AML-193 (cell line): ENCODE results near the gene BIRC3.

ENCODE experiments used
- DNase-seq, 2 experiments: peaks; one replicate each; lab custom pipeline; 2025; lab: John Stamatoyannopoulos, UW

Gene BIRC3

DNA sequence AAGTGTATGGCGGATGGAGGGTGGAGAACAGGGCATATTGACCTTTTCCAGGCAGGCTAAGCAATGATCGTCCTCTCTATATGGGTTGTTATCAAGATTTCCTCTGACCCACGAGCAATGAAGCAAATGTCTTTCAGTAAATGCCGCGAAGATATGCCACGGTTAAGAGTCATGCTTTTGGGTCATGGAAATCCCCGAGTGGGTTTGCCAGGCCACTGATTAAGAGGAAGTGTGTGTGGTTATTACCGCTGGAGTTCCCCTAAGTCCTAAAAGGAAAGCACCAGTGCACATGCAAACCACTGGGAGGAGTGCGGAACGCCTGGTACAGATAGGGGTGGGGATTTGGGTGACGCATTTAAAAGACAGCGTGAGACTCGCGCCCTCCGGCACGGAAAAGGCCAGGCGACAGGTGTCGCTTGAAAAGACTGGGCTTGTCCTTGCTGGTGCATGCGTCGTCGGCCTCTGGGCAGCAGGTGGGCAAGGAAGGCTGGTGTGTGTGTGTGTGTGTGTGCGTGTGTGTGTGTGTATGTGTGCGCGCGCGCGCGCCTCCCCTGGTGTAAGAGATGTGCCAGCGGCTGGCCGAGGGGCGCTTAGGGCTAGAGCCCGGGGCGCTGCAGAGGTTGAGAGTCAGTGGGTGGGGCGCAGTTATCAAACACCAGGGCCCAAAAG is at the start of gene BIRC3:
TSS of gene BIRC3 (plus strand) at position 386 of the 669 bp plus-strand sequence. CDS start 7,026 bp downstream, outside the sequence.
- peak; percentile 80 to 84 for DNase-seq

DNA sequence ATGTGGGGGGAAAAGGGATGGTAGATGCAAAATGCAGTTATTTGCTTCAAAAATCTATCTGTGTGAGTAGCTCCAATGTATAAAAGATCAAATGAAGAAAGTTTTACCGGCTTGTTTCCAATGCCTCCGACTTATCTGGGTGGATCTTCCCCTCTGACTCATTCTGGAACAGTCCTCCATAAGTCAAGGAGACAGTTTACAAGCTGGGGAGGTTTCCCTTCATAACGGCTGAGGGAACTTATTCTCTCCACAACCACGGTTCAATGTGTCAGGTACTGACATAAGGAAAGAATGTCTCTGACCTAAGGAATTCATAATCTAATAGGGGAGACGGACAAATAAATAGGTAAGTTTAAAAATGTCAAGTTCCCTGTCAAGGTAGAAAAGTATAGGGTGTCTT is 49.7 kb upstream of the BIRC3 start:
- DNase-seq = no peak

DNA sequence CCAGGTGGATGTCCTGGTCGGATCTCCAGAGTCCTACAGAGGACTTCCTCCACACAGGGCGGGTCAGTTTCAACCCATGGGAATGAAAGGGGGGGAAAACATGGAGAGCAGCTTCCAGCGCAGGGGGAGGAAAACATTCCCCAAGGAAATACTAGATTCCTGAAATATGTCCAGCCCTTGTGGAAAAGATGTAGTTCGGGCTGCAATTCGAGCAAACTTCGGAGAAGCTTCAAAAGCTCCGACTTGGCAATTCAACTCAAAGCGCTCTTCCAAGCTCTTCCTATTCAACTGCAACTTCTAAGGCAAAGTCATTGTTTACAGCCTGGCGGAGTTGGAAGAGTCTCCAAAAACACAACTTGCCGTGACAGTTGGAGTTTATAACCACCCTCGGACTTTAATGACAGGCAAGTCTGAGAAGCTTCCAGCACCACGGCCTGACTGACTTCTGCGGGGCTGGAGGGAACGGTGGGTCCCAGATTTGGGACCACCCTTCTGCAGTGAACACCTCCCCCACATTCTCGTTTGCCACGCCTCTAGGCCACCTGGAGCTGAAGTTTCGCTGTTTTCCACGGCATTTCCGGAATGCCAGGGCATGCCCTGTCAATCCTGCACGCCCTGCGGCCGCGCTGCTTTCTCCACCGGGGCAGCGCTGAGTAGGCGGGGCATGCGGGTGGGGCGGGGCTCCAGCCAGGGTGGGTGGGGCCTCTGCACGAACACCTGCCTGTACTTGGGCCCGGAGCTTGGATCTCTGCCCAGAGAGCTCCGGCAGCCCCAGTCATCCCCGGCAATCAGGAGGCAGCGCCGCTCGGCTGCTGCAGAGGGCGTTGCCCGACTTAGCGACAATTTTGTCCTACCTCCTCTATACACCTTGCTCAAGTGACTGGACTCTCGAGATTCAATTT is 49.0 kb upstream of the BIRC3 start:
- no peak for DNase-seq

DNA sequence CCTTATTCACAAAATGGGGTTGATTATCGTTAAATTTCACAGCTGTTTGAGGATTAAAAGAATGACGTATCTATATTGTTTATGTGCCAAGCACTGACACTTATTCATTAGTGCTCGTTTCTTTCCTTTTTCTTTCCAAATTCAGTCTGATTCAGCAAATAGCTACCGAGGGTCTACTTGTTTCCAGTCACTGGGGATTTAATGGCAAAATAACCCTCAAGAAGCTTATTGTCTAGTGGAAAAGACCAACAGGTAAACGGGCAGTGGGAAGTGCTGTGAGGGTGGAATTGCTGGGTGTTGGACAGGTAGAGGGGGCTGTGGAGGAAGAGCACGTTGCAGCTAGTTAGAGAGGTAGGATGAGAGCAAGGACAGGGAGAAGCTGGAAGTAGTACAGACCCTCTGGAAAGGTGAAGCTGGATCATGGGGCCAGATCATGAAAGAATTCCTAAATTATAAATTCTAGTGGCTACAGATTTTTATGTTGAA is 48.3 kb upstream of the BIRC3 start:
- no peak for DNase-seq

DNA sequence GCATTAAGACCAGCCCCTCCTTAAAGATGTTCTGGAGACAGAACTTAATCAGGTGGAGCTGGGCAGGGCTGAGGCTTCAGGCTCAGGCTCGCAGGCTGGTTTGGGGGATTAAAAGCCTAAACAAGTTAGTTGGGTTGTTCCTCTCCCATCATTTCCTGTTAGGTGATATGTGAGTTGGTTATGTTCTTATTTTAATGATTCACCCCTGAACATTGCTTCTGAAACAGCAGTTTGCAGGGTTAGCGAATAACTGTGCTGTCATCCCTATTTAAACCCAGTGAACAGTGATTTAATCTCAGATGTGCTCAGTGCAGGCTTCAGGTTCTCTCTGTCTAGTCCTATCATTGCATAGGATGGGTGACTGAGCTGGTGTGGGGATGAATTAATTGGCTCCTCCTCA is 47.4 kb upstream of the BIRC3 start:
- no peak for DNase-seq

DNA sequence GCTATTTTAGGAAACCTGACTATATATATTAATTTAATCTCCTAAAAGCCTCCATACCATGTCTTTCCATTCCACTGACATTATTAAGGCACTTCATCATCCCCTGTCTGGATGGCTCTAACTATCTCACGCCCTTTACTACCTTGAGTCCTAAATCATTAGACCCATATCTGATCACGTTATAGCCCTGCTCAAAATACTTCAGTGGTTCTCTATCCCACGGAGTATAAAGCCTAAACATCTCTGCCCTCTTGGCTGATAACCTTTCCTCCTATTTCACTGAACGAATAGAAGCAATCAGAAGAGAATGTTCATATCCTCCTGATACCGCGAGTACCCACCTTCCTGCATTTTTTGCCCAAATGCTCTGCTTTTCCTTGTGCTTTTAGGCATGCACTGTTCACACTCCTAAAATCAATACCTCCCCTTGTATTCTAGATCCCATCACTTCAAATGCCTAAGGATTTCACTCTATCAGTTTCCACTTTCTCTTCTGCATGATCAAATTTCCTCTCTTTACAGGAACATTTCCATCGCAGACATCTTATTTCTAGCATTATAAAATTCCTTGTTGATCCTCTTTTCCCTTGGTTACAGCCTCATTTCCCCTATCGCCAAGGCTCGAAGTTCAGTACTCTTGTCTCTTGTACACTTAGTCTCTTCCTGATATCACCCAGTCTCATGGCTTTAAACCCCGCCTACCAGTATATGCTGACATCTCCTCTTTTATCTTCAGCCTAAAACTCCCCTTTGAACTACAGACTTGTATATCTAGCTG is 45.0 kb upstream of the BIRC3 start:
- DNase-seq = no peak

DNA sequence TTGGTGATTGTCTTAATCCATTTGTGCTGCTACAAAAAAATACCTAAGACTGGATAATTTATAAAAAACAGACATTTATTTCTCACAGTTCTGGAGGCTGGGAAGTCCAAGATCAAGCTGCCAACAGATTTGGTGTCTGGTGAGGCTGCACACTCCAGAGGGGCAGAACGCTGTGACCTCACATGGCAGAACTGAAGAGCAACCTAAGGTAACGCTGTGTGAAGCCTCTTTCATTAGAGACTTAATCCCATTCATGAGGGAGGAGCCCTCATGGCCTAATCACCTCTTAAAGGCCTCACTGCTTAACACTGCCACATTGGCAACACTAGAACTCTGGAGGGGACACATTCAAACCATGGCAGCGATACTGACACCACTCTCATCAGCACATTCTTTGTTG is 42.7 kb upstream of the BIRC3 start:
- DNase-seq = no peak

DNA sequence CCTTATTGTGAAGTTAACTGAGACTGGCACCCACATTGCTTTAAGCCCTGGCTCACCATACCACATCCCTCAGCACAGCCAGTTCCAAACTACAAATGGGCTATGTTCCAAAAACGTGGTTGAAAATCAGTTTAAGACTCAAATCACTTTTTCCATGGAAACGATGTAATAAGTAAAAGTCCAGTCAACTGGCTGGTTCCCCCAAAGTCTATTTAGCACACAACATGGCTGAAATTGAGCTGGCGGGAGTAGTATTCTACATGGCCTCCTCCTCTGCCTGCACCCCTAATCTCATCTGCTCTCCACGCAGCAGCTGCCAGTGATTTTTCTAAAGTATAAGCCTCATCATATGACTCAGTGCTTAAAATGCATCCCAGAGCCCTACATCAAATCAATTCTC is 40.9 kb upstream of the BIRC3 start:
- DNase-seq = no peak

DNA sequence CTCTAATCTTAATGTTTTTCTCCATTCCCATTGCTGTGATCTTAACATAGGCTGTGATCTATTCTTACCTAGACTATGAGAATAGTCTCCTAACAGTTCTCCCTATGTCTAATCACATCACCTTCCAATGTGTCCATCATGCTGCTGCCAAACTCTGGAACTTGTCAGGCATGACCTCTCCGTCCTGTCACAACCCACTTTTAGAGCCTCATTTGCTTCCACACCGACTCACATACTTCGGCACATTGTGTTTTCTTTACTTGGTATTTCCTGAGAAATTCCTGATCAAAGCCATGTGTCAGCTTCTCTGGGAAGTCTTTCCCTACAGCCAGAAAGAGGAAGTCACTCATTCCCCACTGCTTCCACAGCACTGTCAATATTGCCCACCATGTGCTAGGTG is 40.5 kb upstream of the BIRC3 start:
- DNase-seq = no peak

DNA sequence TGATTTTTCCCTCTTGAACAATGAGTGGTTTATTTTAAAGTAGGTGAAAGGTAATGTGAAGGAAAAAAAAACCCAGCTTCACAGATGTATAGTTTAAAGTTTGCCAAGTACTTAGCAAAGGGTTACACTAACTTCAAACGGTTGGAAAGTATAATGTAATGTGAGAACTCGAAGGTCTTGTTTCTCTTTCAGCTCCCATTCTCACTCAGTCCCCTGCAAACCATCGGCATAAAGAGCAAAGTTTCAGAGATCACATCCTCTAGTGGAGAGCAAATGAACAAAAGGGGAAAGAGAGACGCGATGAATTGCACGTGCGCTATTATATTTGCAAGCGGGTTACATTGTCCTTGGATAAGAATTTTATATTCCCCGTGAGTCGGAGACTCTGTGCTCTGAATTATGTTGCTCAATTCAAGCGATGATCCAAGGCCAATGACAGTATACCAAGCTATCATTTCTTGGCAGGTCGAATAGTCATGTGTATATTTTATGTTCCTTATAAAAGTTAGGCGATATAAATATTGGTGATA is 37.6 kb upstream of the BIRC3 start:
- no peak for DNase-seq

DNA sequence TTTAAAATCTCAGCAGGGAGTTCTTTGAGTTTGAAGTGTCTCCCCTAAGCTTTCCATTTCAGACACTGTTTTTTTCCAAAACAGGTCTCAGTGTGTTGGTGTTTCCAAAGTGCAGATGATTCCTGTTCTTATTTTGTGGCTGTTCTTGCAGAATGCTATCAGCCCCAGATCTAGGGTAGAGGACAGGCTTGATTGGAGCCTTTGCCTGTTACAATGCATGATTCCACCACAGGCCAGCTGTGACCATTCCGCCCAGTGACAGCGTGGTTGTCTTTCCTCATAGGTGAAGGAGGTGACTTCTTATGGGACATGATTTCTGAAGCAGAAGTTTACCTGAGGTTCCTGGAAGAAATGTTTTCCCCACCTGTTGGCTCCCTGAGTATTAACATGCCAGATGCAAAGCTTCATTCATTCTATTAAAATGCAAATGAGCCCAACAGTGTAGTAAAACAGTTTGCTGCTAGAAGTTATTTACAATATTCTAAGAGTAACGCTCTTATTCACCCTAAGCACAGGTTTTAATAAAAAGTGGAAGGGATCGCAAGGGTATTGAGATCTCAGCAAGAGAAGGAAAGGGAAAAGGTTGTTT is 36.9 kb upstream of the BIRC3 start:
- no peak for DNase-seq

DNA sequence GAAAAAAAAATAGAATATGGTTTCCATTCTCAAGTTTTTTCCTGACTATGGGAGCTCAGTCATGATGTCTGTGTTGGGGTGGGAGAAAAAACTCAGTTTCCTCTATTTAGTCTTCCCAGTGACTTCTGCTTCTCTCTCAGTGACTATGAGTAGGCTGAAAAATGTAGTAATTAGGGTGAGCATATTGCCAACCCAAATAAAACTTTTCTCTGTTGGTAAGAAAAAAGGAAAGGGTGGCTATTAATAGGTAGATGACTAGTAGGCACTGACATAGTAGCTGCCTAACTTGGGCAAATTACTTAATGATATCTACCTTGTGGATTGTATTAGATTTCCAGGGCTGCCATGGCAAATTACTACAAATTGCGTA is 34.2 kb upstream of the BIRC3 start:
- DNase-seq = no peak

DNA sequence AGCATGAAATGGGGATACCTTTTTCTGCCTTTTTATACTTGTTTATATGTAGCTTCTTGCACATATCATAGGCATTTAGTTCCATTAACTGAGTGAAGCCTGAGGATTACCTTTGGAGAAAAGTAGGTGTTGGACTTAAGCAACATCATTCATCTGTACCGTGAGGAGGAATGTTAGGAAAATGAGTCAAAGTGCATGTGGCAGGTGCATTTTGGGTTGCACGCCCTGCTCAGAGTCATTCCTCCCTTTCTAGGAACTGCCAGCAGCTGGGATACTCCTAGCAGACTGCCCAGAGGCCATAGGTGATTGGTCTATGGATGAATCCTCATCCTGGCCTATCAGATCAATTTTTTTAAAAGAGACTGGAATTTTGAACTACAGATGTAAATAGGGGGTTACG is 33.3 kb upstream of the BIRC3 start:
- no peak for DNase-seq

DNA sequence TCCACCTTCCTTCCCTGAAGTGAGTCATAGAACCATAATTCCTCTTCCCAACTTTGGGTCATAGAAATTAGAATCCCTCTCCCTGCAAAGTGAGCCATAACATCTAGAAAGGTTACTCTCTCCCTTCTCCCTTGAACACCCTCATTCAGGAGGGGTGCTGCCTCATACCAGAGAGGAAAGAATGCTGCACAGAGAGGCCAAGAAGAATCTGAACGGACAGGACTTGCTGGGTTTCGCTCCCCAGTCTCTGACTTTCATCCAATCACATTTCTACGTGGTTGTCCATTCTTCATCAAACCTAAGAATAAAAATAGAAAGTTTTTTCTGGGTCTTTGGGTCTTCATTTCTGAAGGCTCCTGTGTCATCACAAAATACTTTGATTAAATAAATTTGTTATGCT is 31.0 kb upstream of the BIRC3 start:
- no peak for DNase-seq

DNA sequence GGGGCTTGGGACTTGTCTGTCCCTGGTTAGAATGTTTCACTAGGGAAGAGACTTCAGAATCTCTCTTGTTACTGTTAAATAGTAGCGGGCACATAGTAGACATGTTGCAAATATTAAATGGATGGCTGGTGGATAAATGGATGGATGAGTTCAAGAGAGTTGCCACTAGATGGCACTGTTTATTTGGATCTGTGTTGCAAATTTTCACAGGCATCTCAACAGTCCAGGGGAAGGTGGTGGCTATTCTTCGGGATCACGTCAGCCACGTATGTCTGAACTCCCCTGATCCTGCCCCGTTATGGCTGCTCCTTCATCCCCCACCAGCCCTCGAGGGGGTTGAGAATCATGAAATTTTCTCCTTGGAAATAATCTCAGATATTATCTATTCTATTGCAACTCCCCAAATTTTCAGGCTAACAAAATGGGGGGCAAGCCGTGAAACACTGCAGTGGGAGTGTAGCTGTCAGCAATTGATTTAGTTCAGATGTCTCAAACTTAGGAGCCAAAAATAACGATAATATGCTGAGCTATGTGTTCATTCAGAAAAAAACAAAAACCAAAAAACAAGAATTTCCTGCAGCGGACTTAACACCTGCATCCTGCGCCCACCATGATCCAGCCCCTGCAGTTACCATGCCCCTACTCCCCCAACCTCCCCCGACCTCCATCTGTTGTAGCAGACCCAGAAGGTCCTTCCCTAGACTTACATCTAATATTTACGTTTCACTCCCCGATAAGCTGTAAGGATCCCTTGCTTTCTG is 29.1 kb upstream of the BIRC3 start:
- DNase-seq = peak; percentile 79 to 85

DNA sequence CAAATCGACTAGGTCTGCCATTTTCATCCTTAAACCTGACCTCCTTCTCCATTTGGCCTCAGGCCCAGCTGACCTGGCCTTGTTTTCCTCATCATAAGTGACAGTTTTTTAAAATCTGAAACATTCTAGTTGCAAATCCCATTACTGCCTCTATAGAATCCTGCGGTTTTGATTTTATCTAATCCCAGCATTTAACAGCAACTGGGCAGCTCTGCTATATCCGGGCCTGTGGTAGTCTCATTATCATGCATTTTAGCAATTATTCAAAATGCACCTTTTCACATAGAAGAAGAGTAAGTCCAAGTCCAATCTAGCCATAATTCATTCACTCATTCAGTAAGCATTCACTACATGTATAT is 28.6 kb upstream of the BIRC3 start:
- DNase-seq = no peak

DNA sequence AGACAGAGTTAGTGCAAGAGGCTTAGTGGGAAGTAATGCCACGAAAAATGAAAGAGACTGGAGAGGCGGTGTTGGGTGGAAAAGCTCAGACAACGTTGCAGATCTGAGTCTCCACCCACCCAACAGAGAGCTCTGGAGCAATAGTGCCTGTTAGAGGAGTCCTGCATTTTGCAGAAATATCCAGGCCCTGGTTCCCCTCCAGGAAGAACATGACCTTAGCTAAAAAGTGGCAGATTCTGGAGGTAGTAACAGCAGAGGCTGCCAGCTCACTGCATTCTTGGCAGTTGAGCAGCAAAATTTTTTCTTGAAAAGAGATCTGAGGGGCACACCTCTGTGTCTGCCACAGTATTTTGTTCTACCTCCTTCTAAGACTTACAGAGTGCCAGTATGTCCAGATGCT is 27.7 kb upstream of the BIRC3 start:
- no peak for DNase-seq

DNA sequence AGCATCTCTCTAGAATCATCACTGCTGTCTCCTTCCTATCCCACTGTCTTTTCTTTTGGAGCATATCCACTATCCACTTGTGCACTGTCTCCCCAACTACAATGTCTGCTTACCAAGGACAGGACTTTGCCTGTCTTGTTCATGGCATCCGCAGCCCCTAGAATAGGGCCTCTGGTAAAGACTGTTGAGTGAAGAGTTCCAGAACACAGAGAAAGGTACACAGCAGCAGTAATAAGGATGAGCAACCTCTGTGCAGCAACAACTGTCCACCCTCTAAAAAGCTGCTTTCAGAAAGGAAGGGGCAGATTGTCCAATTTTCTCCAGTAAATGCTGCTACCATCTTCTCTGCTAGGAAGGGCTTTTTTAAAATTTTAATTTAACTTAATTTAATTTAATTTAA is 25.5 kb upstream of the BIRC3 start:
- no peak for DNase-seq

DNA sequence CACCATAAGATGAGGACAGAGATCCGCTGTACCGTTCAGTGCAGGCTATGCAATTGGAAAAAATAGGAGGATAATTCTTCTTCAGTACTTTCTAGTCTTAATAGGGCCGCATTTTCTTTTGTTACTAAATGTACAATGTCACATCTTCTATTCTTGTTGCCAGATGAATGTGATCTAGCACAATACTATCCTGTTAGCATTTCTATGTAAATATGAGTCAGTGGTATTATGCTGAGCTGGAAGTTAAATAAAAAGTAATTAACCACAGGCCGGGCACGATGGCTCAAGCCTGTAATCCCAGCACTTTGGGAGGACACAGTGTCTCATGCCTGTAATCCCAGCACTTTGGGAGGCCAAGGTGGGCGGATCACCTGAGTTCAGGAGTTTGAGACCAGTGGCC is 24.4 kb upstream of the BIRC3 start:
- DNase-seq = no peak

DNA sequence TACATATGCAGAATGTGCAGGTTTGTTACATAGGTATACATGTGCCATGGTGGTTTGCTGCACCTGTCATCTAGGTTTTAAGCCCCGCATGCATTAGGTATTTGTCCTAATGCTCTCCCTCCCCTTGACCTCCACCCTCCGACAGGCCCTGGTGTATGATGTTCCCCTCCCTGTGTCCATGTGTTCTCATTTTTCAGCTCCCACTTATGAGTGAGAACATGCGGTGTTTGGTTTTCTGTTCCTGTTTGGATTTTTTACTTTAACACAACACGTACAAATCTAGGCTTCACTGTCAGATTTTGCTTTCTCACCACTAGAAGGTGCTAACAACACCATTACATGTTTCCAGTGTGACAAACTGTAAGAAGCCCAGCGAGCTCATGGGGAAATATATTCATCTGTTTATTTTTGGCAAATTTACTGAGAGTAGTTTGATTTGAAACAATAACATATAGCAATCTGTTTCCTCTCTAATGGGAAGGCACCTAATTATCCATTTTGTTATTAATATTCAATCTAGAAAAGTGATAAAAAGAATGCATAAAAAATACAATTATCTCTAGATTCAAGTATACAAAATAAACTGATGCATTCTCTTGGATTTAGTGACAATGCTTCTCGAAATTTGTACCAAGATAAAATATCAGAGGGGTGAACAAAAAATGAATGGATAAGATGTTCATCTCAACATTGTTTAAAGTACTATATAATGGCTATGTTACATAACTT is 23.2 kb upstream of the BIRC3 start:
- peak; percentile 55 to 69 for DNase-seq

DNA sequence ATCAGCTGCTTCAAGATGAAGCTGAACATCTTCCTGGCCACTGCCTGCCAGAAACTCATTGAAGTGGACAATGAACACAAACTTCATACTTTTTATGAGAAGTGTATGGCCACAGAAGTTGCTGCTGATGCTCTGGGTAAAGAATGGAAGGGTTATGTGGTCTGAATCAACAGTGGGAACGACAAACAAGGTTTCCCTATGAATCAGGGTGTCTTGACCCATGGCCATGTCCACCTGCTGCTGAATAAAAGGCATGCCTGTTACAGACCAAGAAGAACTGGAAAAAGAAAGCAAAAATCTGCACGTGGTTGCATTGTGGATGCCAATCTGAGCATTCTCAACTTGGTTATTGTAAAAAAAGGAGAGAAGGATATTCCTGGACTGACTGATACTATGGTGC is 22.2 kb upstream of the BIRC3 start:
- DNase-seq = no peak
